Hypothalamus (tissue), 51 donors: ENCODE data around the gene PCDH17.

Source experiments
- DNase-seq, 51 donors: peaks; one replicate each; lab custom pipeline; 2025; lab: John Stamatoyannopoulos, UW

Gene PCDH17

GRCh38 chr13:57726981-57727380 is 95.4 kb downstream of the PCDH17 start:
- no peak for DNase-seq

DNA sequence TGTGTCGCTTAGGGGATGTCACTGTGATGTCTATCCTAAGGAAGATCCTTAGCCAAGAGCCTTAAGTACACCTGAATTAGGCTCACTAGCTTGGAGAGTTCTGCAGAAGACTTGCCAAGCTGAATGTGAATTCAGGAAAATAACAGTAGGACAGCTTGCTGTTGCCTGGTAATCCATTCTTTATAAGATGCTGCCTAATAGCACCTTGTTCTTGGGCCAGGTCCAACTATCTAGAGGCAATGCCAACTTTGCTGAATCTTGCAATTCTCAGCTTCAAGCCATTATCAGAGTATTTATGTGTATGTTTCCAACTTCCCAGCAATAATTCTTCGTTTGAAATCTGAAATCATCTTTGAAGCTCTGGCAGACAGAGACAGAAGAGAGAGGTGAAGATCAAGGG is 102.8 kb downstream of the PCDH17 start:
- DNase-seq, result no peak

- DNase-seq, result no peak
These were observed 107.5 kb downstream of the PCDH17 start for GRCh38 chr13:57739089-57739488.

DNA sequence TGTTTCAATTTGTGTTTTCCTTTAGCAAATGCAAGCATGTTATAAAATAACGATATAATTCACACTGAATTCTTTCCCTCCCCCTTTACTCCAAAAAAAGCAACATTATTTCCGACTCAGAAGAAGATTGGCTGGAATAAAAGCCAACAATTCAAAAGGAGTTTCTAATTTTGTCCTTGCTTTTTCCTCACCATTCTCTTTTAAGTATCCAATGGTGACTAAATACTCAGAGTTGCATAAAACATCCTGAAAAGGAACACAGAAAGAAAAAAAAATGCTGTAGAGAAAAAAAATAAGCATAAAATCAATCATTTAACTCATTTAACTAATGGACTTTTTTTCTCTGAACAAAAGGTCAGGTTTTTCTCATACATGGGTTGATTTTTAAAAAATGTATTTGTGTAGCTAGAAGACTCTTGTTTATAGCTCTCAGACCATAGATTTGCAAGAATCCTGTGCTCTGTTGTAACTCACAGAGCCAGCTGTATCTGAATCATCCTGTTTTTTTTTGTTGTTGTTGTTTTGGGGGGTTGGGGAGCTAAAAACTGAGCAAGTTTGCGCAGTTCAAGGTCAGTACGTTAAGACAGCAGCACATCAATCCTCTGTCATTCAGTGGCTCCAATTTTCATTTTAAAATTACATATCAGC is 108.1 kb downstream of the PCDH17 start:
- no peak for DNase-seq

DNA sequence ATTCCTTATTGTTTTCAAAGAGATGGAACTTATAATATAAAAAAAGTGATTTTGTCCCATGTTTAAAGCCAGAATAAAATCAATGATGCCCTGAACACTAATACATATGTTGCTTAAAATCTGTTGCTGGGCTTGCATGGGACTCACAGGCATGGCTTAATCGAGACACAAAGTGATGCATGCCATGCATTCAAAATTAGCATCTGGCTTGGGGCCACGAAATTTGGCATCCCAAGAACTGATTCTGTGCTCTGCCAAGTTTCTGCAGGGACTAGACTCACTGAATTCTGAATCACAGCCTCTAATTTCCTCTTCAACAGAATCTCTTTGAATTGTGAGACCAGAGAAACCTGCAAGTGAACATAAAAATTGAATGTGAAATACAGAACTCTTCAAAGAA is 109.2 kb downstream of the PCDH17 start:
- peak in 43 of 51 donors; percentile 3 to 79 (median 42) for DNase-seq

DNA sequence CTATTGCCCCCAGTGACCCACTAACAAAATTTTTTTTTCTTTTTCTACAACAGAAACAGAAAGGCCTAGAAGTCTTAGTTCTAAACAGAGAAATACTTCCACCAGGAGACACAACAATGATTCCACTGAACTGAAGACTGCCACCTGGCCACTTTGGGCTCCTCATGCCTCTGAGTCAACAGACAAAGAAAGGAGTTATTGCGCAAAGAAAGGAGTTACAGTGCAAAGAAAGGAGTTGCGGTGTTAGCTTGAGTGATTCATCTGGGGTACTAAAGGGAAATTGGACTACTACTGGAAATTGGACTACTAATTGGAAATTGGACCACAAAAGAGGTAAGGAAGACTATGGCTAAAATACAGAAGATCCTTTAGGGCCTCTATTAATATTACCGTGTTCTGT is 116.6 kb downstream of the PCDH17 start:
- no peak for DNase-seq

DNA sequence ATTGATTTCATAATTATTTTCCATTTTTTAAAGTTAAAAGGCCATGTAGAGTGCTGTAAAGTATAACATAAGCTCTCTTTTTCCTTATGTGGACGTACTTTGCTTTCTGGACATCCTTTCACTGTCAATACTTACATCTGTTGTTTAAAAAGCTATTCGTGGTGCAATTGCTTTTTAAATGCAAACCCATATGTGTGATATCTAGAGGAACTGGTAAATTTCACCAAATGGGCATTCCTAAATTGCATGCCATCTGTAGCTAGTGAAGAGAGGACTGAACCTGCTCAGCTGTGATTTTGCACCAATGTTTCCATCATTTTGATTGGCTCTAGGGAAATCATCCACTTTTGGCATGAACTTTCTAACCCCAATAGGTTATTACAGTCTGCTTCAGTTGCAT is 129.4 kb downstream of the PCDH17 start:
- DNase-seq, result no peak

- DNase-seq, result no peak
These were observed 132.1 kb downstream of the PCDH17 start for GRCh38 chr13:57763689-57764088.
